Endodermal cell (in vitro differentiated cells): ENCODE results near the gene FAM107B. TPM values are rescaled to one million over a fixed set of nuclear protein-coding genes. Genes with fewer than 3 reads are reported as not detected.
A peak's percentile ranks its signal among the peaks of the same experiment; 100 is the strongest.

Experiments used
- DNase-seq: peaks from one replicate; pipeline ENCODE4 v3.0.0-alpha.2; 2017
- H3K27ac ChIP-seq: 2 replicates; pipeline ENCODE4 v1.5.1; 2013; ENCODE audit warnings: mild to moderate bottlenecking, low read depth, low read length, moderate library complexity
- H3K27me3 ChIP-seq: 2 replicates; pipeline ENCODE4 v1.6.1; 2013; ENCODE audit warnings: mild to moderate bottlenecking, low read length, moderate library complexity; ENCODE audit not compliant: insufficient read depth, control insufficient read depth, poor library complexity, severe bottlenecking
- H3K36me3 ChIP-seq: 2 replicates; pipeline ENCODE4 v1.7.0; 2013; ENCODE audit warnings: mild to moderate bottlenecking, low read length, moderate library complexity; ENCODE audit not compliant: control insufficient read depth, insufficient read depth
- H3K4me1 ChIP-seq: one replicate; pipeline ENCODE4 v1.7.0; 2013; ENCODE audit warnings: low read length; ENCODE audit not compliant: control insufficient read depth, insufficient read depth
- H3K4me3 ChIP-seq: 2 replicates; pipeline ENCODE4 v1.5.1; 2013; ENCODE audit warnings: mild to moderate bottlenecking, low read length, moderate library complexity
- H3K9ac ChIP-seq: 2 replicates; pipeline ENCODE4 v1.6.1; 2013; ENCODE audit warnings: mild to moderate bottlenecking, low read length, moderate library complexity; ENCODE audit not compliant: poor library complexity, severe bottlenecking; ENCODE audit errors: extremely low read depth
- H3K9me3 ChIP-seq: 2 replicates; pipeline ENCODE4 v1.6.1; 2013; ENCODE audit warnings: mild to moderate bottlenecking, low read length, moderate library complexity; ENCODE audit not compliant: control insufficient read depth
- H3K27ac Mint-ChIP-seq: 2 replicates; pipeline ENCODE4 v1.8.0; 2020; ENCODE audit warnings: mixed read lengths
- H3K27me3 Mint-ChIP-seq: 2 replicates; pipeline ENCODE4 v1.8.0; 2021; ENCODE audit warnings: mild to moderate bottlenecking, mixed read lengths; ENCODE audit not compliant: insufficient read depth
- H3K36me3 Mint-ChIP-seq: 2 replicates; pipeline ENCODE4 v1.8.0; 2020; ENCODE audit warnings: low read depth, mixed read lengths
- H3K4me1 Mint-ChIP-seq: 2 replicates; pipeline ENCODE4 v1.8.0; 2020; ENCODE audit warnings: mixed read lengths
- H3K4me3 Mint-ChIP-seq: 2 replicates; pipeline ENCODE4 v1.8.0; 2020; ENCODE audit warnings: mild to moderate bottlenecking, moderate library complexity, mixed read lengths
- H3K9me3 Mint-ChIP-seq: 2 replicates; pipeline ENCODE4 v1.8.0; 2020; ENCODE audit warnings: mild to moderate bottlenecking, mixed read lengths
- WGBS, 2 experiments: methylation state at CpG; one replicate each; pipeline versions ENCODE4 v1.1.5 to v1.1.7; 2013; ENCODE audit warnings: missing lambda C conversion rate in 2 of 2, mixed read lengths in 1 of 2; ENCODE audit not compliant: insufficient coverage in 1 of 2, insufficient read length in 1 of 2; 5-methylcytosine and 5-hydroxymethylcytosine counted together
- total RNA-seq, 2 donors: library from RNA; stranded (reverse); fragmentation: NEBNext Ultra II Directional in 1 of 2; extraction: Animal tissue kit (Norgen Biotek cat#: 25700) in 1 of 2; gene quantifications; 2 replicates in 1 of 2; 3 replicates in 1 of 2; pipeline ENCODE4 v1.2.1, GENCODE V29; 2021
- TF ChIP-seq, protein P1 (sequence below): fragments of 200-600 bp; sonication (generic); conservative IDR thresholded peaks from 2 replicates; pipeline ENCODE4 v1.5.0; 2021; ENCODE audit warnings: antibody characterized with exemption, mild to moderate bottlenecking

The FAM107B gene
- total RNA-seq, 2 donors from 2014 or later = 16.0 to 24.0 TPM

DNA sequence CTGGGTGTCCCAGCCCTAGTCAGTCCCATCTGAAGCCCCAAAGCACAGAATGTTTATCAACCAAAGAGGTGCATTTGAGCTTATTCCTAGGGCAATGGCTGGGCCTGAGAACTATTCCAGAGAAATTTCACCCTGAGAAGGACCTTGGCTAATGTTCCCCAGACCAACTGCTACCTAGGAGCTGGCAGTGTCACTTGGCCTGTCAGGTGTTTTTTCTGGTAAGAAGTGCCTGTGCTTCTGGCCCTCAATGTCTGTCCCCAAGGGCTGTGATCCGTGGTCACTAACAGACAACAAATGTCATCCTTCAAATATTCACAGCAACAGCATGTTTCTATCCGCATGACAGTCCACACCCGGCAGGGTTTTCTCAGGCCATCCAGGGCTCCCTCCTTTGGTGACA, 234.6 kb downstream of the FAM107B start:
- no peak overlapping the region for H3K9ac ChIP-seq
- H3K27me3 ChIP-seq = no peaks in the 10 kb centered on the region
- 29 to 72% methylated on average over 1 to 3 of the region's 3 CpGs for WGBS, 2 experiments
- H3K4me3 ChIP-seq = no peak overlapping the region
- Mint-ChIP-seq H3K27me3 (no peaks in the 10 kb centered on the region), H3K36me3 (peaks cover 3% of the 10 kb centered on the region), H3K27ac (peak overlapping the region; percentile 1), H3K4me3 (no peak overlapping the region), H3K9me3 (no peaks in the 10 kb centered on the region), H3K4me1 (peaks cover 19% of the 10 kb centered on the region)
- no peaks in the 10 kb centered on the region for H3K36me3 ChIP-seq
- H3K4me1 ChIP-seq = no peaks in the 10 kb centered on the region
- H3K27ac ChIP-seq = no peak overlapping the region
- no peaks in the 10 kb centered on the region for H3K9me3 ChIP-seq
- TF ChIP-seq, protein P1, sequence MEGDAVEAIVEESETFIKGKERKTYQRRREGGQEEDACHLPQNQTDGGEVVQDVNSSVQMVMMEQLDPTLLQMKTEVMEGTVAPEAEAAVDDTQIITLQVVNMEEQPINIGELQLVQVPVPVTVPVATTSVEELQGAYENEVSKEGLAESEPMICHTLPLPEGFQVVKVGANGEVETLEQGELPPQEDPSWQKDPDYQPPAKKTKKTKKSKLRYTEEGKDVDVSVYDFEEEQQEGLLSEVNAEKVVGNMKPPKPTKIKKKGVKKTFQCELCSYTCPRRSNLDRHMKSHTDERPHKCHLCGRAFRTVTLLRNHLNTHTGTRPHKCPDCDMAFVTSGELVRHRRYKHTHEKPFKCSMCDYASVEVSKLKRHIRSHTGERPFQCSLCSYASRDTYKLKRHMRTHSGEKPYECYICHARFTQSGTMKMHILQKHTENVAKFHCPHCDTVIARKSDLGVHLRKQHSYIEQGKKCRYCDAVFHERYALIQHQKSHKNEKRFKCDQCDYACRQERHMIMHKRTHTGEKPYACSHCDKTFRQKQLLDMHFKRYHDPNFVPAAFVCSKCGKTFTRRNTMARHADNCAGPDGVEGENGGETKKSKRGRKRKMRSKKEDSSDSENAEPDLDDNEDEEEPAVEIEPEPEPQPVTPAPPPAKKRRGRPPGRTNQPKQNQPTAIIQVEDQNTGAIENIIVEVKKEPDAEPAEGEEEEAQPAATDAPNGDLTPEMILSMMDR = no peak
- DNase-seq = peak; percentile 83

DNA sequence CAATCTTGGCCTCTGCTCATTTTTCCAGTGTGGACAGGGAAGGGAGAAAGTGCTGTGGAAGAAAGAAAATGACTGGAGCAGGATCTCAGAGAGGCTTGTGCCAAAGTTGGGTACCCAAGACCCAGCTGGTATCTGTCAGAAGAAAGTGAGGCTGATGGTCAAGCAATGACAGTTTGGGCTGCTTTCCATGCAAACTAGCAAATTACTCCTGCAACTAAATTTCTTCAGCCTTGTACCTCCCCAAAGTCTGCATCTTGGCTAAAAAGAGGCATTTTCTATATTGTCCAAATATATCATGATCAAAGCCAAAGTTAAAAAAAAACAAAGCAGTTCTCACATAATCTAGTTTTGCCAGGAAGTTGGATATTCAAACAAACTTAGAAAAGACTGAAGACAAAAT, 235.5 kb downstream of the FAM107B start:
- Mint-ChIP-seq H3K27ac (no peak overlapping the region), H3K9me3 (no peaks in the 10 kb centered on the region), H3K36me3 (peaks cover 3% of the 10 kb centered on the region), H3K4me1 (peaks cover 19% of the 10 kb centered on the region), H3K4me3 (no peak overlapping the region), H3K27me3 (no peaks in the 10 kb centered on the region)
- Histone ChIP-seq H3K4me3 (no peak overlapping the region), H3K27ac (no peak overlapping the region), H3K4me1 (no peaks in the 10 kb centered on the region), H3K27me3 (no peaks in the 10 kb centered on the region), H3K9me3 (no peaks in the 10 kb centered on the region), H3K36me3 (no peaks in the 10 kb centered on the region), H3K9ac (no peak overlapping the region)
- no peak for DNase-seq
- TF ChIP-seq, protein P1 = no peak

GRCh38 chr10:14536241-14537213, 238.2 kb downstream of the FAM107B start:
- Histone ChIP-seq H3K4me3 (no peak overlapping the region), H3K27ac (no peak overlapping the region), H3K36me3 (no peaks in the 10 kb centered on the region), H3K27me3 (no peaks in the 10 kb centered on the region), H3K9me3 (no peaks in the 10 kb centered on the region), H3K9ac (no peak overlapping the region), H3K4me1 (no peaks in the 10 kb centered on the region)
- Mint-ChIP-seq H3K27ac (no peak overlapping the region), H3K4me1 (peaks cover 16% of the 10 kb centered on the region), H3K36me3 (peaks cover 3% of the 10 kb centered on the region), H3K9me3 (no peaks in the 10 kb centered on the region), H3K4me3 (no peak overlapping the region), H3K27me3 (no peaks in the 10 kb centered on the region)
- WGBS, 2 experiments = 80 to 83% methylated on average over 16 to 20 of the region's 21 CpGs
- peak; percentile 95 for DNase-seq
- TF ChIP-seq, protein P1 = peak; percentile 91
